Mononuclear cell (primary cell): ENCODE results near the gene CHMP2A. TPM values are rescaled to one million over a fixed set of nuclear protein-coding genes. Genes with fewer than 3 reads are reported as not detected.
A peak's percentile ranks its signal among the peaks of the same experiment; 100 is the strongest.
"Not testable (repeated sequence)": the region's sequence is repeated elsewhere in the genome, so short reads cannot be mapped to it uniquely, and the experiment has no call there.

Experiments used
- H3K27me3 ChIP-seq: 2 replicates; pipeline ENCODE4 v1.6.0; 2011; ENCODE audit warnings: low read length, control low read depth; ENCODE audit not compliant: insufficient read depth
- H3K4me1 ChIP-seq: 2 replicates; pipeline ENCODE4 v1.5.1; 2011; ENCODE audit warnings: mild to moderate bottlenecking, low read length, control low read depth; ENCODE audit not compliant: insufficient read depth
- H3K4me3 ChIP-seq: 2 replicates; pipeline ENCODE4 v1.5.1; 2011; ENCODE audit warnings: mild to moderate bottlenecking, low read length, moderate library complexity
- H3K9me3 ChIP-seq: 2 replicates; pipeline ENCODE4 v1.5.1; 2011; ENCODE audit warnings: low read depth, mild to moderate bottlenecking, control low read depth, low read length
- total RNA-seq: library from RNA; depleted of rRNA; stranded (reverse); fragments of >200 nt; gene quantifications from one replicate; pipeline ENCODE4 v1.2.3, GENCODE V29; 2012

The CHMP2A gene
- total RNA-seq, result 32.7 TPM

DNA sequence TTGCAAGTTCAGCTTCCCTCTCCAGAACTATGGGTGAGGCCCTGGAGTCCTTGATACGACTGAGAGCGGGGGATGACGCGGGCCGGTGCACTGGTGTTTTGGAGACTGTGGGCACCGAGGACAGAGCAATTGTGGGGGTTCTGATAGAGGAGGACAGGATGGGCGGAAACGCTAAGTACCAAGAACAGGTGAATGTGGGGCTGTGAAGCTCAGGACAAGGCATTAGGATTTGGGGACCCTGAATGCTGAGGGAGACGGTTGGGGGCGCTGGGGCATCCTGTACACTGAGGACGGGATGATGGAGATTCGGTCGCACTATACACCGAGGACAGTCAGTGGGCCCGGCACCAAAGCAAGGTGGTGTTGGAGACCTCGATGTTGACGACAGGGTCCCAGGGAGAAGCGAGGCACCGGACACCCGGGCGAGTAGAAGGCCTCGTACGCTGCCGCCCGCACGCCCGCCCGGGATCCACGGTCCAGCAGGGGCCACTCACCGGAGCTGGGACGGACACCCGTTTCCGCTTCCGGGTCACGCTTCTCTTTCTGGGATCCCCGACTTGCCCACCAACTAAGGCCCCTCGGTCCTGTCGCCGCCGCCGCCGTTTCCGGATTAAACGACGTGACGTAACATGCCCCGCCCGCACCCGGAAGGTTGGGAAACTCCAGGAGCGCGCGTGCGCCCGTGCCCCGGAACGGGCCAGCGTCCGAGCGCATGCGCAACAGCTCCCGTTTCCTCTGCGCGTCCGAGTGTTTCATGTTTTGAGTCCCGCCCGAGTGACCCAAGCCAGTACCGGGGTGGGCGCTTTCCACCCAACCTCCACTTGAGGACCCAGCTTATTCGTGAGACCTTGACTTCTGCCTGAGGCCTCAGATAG lies at the start of gene CHMP2A:
TSS of gene CHMP2A (minus strand) at position 612 of the 875 bp plus-strand sequence. CDS start 893 bp downstream, outside the sequence.
- no peaks in the 10 kb centered on the region for H3K9me3 ChIP-seq
- H3K4me1 ChIP-seq, result peaks cover 49% of the 10 kb centered on the region
- no peaks in the 10 kb centered on the region for H3K27me3 ChIP-seq
- peak within 1 kb of the TSS; percentile 92 for H3K4me3 ChIP-seq

DNA sequence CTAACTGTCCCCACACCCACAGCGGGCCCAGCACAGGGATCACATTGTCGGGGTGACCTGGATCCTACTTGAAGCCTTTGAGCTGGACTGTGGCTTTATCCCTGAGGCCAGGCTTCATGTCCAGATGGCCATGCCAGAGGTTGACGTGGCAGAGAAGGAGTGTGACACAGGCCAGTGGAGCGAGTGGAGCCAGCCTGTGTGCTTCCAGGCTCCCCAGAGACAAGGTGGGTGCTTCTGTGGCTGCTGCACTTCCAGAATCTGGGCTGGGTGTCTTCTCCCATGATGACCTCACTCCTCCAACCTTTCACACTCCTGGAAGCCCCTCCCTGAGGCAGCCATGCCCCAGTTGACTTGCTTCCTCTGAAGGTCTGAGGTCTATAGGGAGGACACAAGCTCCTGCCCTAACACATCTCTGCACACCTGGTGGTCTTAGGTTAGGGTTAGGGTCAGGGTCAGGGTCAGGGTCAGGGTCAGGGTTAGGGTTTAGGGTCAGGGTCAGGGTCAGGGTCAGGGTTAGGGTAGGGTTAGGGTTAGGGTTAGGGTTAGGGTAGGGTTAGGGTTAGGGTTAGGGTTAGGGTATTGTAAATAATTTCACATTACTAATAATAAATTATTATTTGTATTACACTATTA lies 31.3 kb upstream of the CHMP2A start:
- no peaks in the 10 kb centered on the region for H3K27me3 ChIP-seq
- no peak overlapping the region for H3K4me3 ChIP-seq
- H3K4me1 ChIP-seq, result peaks cover 3% of the 10 kb centered on the region
- no peaks in the 10 kb centered on the region for H3K9me3 ChIP-seq

DNA sequence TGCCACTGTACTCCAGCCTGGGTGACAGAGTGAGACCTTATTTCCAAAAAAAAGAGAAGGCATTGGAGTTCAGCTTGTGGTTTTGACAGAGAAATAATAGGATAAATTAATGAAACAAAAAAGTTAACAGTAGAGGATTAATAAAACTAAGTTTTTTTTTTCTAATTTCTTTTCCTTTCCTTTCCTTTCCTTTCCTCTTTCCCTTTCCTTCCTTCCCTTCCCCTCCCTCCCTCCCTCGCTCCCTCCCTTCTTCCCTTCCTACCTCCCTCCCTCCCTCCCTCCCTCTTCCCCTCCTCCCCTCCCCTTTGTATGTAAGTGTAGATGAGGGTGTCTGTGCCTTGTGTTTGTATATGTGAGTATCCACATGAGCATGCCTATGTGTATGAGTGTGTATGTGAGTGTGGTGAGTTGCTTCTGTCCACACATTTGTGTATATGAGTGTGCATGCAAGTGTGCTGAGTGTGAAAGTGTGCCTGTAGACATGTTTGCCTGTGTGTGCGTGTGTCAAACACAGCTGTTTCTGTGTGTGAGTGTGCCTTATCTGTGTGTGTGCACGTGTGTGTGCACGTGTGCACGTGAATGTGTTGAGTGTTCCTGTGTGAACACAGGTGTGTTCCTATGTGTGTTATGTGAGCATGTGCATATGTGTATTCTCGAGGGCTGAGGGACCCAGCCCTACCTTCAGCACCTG lies 30.7 kb upstream of the CHMP2A start:
- H3K9me3 ChIP-seq, result no peaks in the 10 kb centered on the region
- no peaks in the 10 kb centered on the region for H3K27me3 ChIP-seq
- H3K4me3 ChIP-seq, result no peak overlapping the region
- H3K4me1 ChIP-seq, result peaks cover 8% of the 10 kb centered on the region

DNA sequence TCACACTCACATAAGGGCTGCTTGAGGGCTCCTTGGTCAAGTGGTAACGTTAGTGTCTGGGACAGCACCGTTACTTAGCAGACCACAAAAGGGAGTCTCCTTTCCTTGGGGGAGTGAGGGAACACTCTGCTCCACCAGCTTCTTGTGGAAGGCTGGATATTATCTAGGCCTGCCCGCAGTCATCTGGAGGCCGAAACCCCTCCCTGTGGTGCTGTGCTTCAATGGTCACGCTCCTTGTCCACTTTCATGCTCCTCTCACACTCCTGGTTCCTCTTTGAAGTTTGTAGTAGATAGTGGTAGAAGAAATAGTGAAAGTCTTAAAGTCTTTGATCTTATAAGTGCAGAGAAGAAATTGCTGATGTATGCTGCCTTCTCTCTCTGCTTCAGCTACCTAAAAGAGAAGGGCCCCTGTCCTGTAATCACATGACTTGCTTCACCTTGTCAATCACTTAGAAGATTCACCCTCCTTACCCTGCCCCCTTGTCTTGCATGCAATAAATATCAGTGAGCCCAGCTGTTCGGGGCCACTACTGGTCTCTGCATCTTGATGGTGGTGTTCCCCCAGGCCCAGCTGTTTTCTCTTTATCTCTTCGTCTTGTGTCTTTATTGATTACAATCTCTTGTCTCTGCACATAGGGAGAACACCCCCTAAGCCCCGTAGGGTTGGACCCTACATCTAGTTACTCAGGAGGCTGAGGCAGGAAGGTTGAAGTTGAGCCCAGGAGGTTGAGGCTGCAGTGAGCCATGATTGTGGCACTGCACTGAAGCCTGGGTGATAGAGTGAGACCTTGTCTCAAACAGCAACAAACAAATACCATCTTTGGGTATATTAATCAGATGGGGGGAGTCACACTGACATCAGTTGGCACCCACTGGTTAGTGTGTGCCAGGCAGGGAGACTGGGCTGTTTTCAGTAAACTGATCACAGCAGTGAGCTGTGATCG lies 29.9 kb upstream of the CHMP2A start:
- Histone ChIP-seq H3K4me3 (no peak overlapping the region), H3K4me1 (peaks cover 8% of the 10 kb centered on the region), H3K9me3 (no peaks in the 10 kb centered on the region), H3K27me3 (no peaks in the 10 kb centered on the region)

DNA sequence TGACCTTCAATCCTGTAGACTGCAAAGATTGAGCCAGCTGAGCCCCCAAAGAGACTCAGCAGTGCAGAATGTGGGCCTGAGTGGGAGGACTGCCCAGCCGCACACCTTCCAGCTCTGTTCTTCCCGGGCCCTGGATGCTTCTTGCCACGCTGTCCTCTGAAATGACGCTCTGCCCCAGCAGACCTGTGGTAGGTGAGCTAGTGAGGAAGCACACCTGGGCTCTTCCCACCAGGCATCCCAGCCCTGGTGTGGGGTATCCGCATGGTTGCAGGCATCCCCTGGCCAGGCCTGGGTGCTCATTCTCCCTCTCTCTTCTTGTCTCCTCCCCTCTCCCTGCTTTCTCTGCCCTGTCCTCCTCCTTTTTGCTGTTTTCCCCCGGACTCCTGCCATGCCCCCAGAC lies 28.1 kb upstream of the CHMP2A start:
- H3K4me3 ChIP-seq, result no peak overlapping the region
- H3K4me1 ChIP-seq, result peaks cover 8% of the 10 kb centered on the region
- no peaks in the 10 kb centered on the region for H3K27me3 ChIP-seq
- no peaks in the 10 kb centered on the region for H3K9me3 ChIP-seq

DNA sequence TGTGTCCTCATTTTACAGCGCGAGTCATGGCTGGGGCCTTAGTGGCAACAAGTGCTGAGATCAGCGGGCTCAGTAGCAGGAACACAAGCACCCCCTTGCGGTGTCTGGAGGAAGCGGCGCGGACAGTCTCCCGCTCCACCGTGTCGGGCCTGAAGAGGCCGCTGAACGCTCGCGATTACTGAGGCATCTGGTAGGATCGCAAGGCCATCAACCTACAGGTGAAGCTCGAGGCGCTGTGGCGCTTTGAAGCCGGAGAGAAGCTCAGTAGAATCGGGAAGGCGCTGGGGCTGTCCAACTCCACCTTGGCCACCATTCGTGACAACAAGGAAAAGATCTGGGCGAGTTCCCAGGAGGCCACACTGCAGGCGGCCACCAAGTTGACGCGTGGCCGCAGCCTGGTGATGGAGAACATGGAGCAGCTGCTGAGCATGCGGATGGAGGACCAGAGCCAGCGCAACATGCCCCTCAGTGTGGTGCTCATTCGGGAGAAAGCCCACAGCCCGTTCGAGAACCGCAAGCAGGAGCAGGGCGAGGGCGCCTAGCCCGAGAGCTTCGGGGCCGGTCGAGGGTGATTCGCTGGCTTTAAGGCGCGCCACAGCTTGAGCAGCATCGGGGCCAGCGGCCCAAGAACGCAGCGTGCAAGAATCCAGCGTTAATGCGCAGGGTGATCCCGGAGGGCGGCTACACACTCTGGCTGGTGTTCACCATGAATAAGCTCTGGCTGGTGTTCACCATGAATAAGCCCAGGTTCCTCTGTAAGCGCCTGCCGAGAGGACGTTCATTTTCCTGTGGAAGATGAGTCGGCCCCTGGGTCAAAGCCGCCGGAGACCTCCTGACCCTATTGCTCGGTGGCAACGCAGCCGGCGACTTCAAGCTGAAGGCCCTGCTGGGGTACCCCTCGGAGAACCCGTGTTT lies 26.6 kb upstream of the CHMP2A start:
- no peaks in the 10 kb centered on the region for H3K27me3 ChIP-seq
- no peaks in the 10 kb centered on the region for H3K9me3 ChIP-seq
- no peak overlapping the region for H3K4me3 ChIP-seq
- H3K4me1 ChIP-seq, result peaks cover 8% of the 10 kb centered on the region

DNA sequence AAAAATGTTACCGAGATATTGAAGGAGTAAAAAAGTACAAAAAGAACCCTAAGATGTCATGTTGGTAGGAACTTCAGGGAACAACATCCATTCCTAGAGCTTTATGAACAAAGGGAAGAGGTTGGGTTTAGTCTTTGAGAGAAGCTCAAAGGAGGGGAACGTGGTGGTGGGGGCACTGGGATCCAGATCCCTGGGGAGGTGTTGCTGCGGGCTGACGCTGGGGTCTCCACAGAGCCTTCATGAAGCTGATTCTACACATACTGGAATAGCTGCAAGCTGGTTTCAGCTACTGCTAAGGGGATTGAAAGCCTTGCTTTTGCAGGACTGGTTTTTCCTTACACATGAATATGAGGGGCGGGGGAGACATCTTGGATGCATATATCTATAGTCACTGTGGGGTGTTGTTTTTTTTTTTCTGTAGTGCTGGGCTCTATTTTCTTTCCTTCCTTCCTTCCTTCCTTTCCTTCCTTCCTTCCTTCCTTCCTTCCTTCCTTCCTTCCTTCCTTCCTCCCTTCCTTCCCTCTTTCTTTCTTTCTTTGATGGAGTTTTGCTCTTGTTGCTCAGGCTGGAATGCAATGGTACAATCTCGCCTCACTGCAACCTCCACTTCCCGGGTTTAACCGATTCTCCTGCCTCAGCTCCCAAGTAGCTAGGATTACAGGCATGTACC lies 24.7 kb upstream of the CHMP2A start:
- Histone ChIP-seq H3K4me1 (peaks cover 20% of the 10 kb centered on the region), H3K27me3 (no peaks in the 10 kb centered on the region), H3K9me3 (no peaks in the 10 kb centered on the region), H3K4me3 (no peak overlapping the region)

DNA sequence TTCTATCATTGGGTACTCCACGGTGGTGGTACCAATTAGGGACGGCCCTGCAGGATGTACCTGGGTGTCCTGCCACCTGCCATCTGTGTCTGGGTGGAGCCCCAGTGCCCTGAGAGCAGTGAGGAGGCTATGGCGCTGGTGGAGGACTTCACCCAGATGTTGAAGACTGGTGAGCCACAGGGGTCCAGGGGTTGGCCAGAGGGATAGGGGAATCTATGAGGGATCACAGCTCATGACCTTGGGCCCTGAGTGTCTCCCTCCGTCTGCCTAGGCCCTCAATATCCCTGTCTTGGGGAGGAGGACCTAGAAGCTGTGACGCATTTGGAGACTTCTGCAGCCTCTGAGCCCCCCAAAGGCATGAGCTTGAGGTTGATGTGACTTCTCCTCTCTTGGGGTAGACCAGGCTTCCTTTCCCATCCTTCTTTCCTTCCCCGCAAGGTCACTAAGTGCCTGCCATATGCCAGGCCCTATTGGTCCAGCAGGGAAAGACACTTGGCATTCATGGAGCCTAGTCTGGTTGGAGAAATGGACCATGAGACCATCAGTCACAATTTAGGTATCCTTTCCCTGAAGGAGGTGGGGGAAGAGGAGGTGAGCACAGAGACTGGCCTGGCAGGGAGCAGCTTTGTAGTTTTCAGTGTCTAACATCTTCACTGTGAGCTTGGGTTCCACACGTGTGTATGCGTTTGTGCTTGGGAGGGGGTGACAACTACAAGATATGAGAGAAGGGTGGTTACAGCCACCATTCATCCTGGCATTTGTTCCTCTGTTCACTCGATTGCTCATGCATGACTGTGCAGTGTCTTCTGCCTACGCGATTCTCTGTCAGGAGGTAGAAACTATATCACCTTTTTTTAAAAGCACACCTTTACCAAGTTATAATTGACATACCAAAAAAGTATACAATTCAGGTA lies 23.4 kb upstream of the CHMP2A start:
- no peak overlapping the region for H3K4me3 ChIP-seq
- H3K4me1 ChIP-seq, result peaks cover 31% of the 10 kb centered on the region
- no peaks in the 10 kb centered on the region for H3K27me3 ChIP-seq
- no peaks in the 10 kb centered on the region for H3K9me3 ChIP-seq

DNA sequence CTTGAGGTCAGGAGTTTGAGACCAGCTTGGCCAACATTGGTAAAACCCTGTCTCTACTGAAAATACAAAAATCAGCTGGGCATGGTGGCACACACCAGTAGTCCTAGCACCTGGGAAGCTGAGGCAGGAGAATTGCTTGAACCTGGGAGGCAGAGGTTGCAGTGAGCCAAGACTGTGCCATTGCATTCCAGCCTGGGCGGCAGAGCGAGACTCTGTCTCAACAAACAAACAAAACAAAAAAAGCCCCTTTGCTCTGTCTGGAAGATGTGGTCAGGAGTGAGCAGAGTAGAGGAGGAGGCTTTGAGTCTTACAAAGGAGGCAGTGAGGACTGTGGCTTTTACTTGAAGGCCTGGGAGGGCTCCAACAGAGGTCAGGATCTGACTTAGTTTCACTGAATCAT lies 22.7 kb upstream of the CHMP2A start:
- H3K4me3 ChIP-seq, H3K9me3 ChIP-seq, H3K27me3 ChIP-seq: not testable (repeated sequence)
- peaks cover 31% of the 10 kb centered on the region for H3K4me1 ChIP-seq

DNA sequence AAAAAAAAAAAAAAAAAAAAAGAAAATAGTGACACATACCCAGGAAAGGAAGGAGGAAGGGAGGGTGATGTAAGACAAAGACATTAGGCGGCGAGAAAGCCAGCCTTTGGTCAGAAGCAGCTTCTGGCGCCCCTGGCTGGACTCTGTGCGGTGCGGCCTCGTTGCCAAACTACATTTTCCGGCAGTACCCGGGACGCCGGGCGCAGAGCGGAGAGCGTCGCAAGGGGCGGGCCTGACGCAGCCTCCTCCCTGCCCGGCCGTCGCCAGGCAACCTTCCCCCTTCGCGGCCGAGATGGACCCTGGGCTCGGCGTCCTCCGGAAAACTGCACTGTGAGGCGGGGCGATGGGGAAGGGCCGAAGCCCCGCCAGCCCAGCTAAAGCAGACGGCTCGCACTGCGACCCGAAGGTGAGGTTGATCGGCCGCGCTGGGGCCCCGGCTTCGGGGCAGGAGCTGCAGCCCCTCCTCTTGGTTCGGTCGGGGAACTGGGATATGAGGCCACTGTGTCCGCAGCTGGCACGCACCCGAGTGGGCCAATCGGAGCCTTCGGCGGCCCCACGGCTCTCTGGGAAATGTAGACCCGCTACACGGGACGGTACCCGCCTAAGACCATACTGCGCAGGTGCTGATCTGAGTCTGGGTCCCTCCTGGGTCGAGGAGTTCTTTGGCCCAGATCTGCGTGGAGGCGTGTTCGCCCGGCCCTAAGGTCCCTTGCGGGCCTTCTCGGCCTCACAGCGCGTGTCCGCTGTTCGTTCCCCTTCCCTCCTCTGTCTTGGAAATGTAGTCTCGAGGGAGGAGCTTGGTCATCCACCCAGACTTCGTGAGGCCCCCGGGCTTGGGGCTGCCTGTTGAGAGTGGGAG lies 20.5 kb upstream of the CHMP2A start:
- Histone ChIP-seq H3K4me3 (peak overlapping the region; percentile 84), H3K9me3 (no peaks in the 10 kb centered on the region), H3K27me3 (no peaks in the 10 kb centered on the region), H3K4me1 (peaks cover 35% of the 10 kb centered on the region)

DNA sequence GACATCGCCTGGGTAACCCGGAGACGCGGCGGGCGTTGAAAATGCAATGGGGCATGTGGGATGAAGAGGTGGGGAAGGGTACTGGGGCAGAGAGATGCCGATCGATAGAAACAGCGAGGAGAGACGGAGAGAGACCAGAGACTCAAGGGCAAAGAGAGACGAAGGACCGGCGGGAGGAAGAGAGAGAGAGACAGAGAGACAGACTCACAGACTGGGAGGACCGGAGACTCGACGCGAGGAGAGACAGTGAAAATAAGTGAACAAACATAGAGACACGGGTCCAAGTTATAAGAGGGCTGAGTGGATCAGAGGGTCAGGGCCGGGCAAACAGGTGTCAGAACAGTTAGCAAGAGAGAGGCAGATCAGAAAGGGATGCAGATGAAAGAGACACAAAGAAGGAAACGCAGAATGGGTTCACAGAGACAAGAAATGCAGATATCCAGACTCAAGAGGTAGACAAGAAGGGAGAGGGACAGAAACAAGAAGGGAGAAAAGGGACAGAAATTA lies 18.8 kb upstream of the CHMP2A start:
- no peaks in the 10 kb centered on the region for H3K9me3 ChIP-seq
- peaks cover 35% of the 10 kb centered on the region for H3K4me1 ChIP-seq
- H3K4me3 ChIP-seq, result peak overlapping the region; percentile 59
- H3K27me3 ChIP-seq, result no peaks in the 10 kb centered on the region
